Esophagus muscularis mucosa (tissue), 3 donors: Measurements from ENCODE around the gene AMOTL1.

ENCODE experiments used
- CTCF ChIP-seq, 3 experiments: fragments of 200-600 bp in 2 of 3; fragments of 450-650 bp in 1 of 3; sonication (generic) in 2 of 3; IDR thresholded peaks; one replicate each; pipeline ENCODE4 v1.5.1; 2017 to 2019; ENCODE audit warnings: antibody characterized with exemption in 3 of 3, mild to moderate bottlenecking in 2 of 3, moderate library complexity in 1 of 3
- POLR2AphosphoS5 ChIP-seq, 2 donors: sonication (generic); formaldehyde crosslinking; IDR thresholded peaks; one replicate each; pipeline ENCODE4 v1.6.1; 2017; ENCODE audit warnings: antibody characterized with exemption in 2 of 2

- TF ChIP-seq POLR2AphosphoS5 (IDR thresholded peaks at IDR 0.05) (peak; percentile 48 to 67), CTCF (IDR thresholded peaks at IDR 0.05) (no peak)
Measured at GRCh38 chr11:94762995-94763394, 5.2 kb upstream of the AMOTL1 start.
